HepG2 (cell line): ENCODE data around the gene TPRN. TPM values are rescaled to one million over a fixed set of nuclear protein-coding genes. Genes with fewer than 3 reads are reported as not detected.

Experiments used
- BCLAF1 ChIP-seq: fragments of 450-650 bp; IDR thresholded peaks from 2 replicates; pipeline ENCODE4 v1.6.1; 2017; ENCODE audit warnings: mild to moderate bottlenecking
- DMAP1 ChIP-seq: IDR thresholded peaks from 2 replicates; pipeline ENCODE4 v1.6.1; 2016
- FOXA3 ChIP-seq: IDR thresholded peaks from 2 replicates; pipeline ENCODE4 v1.6.1; 2016; ENCODE audit warnings: missing genetic modification reagents, missing compliant biosample characterization
- FOXP4 ChIP-seq: sonication (generic); formaldehyde crosslinking; IDR thresholded peaks from 2 replicates; pipeline ENCODE4 v1.4.0; 2020; ENCODE audit warnings: missing genetic modification reagents
- PAXIP1 ChIP-seq: sonication (generic); formaldehyde crosslinking; conservative IDR thresholded peaks from 2 replicates; pipeline ENCODE4 v1.4.0; 2020; ENCODE audit warnings: mild to moderate bottlenecking, missing genetic modification reagents, moderate library complexity
- PHF20 ChIP-seq: sonication (generic); formaldehyde crosslinking; IDR thresholded peaks from 2 replicates; pipeline ENCODE4 v1.5.0; 2020; ENCODE audit warnings: mild to moderate bottlenecking, missing genetic modification reagents
- WIZ ChIP-seq: sonication (generic); formaldehyde crosslinking; IDR thresholded peaks from 2 replicates; pipeline ENCODE4 v1.5.1; 2020; ENCODE audit warnings: mild to moderate bottlenecking, missing genetic modification reagents
- ZMAT3 ChIP-seq: sonication (generic); formaldehyde crosslinking; conservative IDR thresholded peaks from 2 replicates; pipeline ENCODE4 v1.7.0; 2021; ENCODE audit warnings: missing genetic modification reagents
- ZMYM3 ChIP-seq: sonication (generic); formaldehyde crosslinking; IDR thresholded peaks from 2 replicates; pipeline ENCODE4 v1.5.1; 2020; ENCODE audit warnings: mild to moderate bottlenecking, missing genetic modification reagents
- ZNF20 ChIP-seq: sonication (generic); formaldehyde crosslinking; IDR thresholded peaks from 2 replicates; pipeline ENCODE4 v1.4.0; 2020; ENCODE audit warnings: mild to moderate bottlenecking, moderate library complexity, missing genetic modification reagents
- ZNF839 ChIP-seq: sonication (generic); formaldehyde crosslinking; IDR thresholded peaks from 2 replicates; pipeline ENCODE4 v1.4.0; 2020; ENCODE audit warnings: missing genetic modification reagents, mild to moderate bottlenecking, borderline replicate concordance
- polyA plus RNA-seq, 8 experiments: library from polyadenylated mRNA; depleted of rRNA in 3 of 8; stranded (reverse) in 7 of 8; unstranded in 1 of 8; fragments of >200 nt; fragmentation: Illumina TruSeq in 4 of 8; extraction: Trizol in 4 of 8; gene quantifications; 2 replicates each; pipeline versions ENCODE4 v1.2.1 to v1.2.3, GENCODE V29; 2011 to 2016; ENCODE audit warnings: low read depth in 4 of 8, missing spikeins in 1 of 8, mixed read lengths in 1 of 8; ENCODE audit not compliant: insufficient read depth in 1 of 8
- total RNA-seq, 5 experiments: library from RNA; depleted of rRNA; stranded (reverse); fragments of >200 nt; fragmentation: Illumina TruSeq; extraction: Trizol; gene quantifications; 2 replicates each; pipeline ENCODE4 v1.2.3, GENCODE V29; 2016; ENCODE audit warnings: low read depth in 1 of 5
- TF ChIP-seq, protein P1 (sequence below): sonication (generic); formaldehyde crosslinking; IDR thresholded peaks from 2 replicates; pipeline ENCODE4 v1.4.0; 2020; ENCODE audit warnings: missing genetic modification reagents
- TF ChIP-seq, protein P2 (sequence below): sonication (generic); formaldehyde crosslinking; IDR thresholded peaks from 2 replicates; pipeline ENCODE4 v1.4.0; 2020; ENCODE audit warnings: missing genetic modification reagents

The TPRN gene
- total and polyA plus RNA-seq, 2 of the 13 experiments (the other 11 are each of a cell fraction or from before 2014, with no cell fraction given) = 10.1 to 19.2 TPM

GRCh38 chr9:137235424-137236237 is 35.1 kb upstream of the TPRN start (continued):
- no peak for TF ChIP-seq BCLAF1
- TF ChIP-seq WIZ (CRISPR knock-in tag) = no peak
- TF ChIP-seq ZNF20 (CRISPR knock-in tag) = no peak
- TF ChIP-seq ZMAT3 (CRISPR knock-in tag) = peak; percentile 78; the same call in 1 of the 2 replicates
- peak; percentile 83 for TF ChIP-seq ZMYM3 (CRISPR knock-in tag)
- TF ChIP-seq FOXA3 (CRISPR knock-in tag) = peak; percentile 34; the same call in 1 of the 2 replicates
- TF ChIP-seq, protein P1, sequence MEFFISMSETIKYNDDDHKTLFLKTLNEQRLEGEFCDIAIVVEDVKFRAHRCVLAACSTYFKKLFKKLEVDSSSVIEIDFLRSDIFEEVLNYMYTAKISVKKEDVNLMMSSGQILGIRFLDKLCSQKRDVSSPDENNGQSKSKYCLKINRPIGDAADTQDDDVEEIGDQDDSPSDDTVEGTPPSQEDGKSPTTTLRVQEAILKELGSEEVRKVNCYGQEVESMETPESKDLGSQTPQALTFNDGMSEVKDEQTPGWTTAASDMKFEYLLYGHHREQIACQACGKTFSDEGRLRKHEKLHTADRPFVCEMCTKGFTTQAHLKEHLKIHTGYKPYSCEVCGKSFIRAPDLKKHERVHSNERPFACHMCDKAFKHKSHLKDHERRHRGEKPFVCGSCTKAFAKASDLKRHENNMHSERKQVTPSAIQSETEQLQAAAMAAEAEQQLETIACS (CRISPR knock-in tag) = no peak
- TF ChIP-seq, protein P2, sequence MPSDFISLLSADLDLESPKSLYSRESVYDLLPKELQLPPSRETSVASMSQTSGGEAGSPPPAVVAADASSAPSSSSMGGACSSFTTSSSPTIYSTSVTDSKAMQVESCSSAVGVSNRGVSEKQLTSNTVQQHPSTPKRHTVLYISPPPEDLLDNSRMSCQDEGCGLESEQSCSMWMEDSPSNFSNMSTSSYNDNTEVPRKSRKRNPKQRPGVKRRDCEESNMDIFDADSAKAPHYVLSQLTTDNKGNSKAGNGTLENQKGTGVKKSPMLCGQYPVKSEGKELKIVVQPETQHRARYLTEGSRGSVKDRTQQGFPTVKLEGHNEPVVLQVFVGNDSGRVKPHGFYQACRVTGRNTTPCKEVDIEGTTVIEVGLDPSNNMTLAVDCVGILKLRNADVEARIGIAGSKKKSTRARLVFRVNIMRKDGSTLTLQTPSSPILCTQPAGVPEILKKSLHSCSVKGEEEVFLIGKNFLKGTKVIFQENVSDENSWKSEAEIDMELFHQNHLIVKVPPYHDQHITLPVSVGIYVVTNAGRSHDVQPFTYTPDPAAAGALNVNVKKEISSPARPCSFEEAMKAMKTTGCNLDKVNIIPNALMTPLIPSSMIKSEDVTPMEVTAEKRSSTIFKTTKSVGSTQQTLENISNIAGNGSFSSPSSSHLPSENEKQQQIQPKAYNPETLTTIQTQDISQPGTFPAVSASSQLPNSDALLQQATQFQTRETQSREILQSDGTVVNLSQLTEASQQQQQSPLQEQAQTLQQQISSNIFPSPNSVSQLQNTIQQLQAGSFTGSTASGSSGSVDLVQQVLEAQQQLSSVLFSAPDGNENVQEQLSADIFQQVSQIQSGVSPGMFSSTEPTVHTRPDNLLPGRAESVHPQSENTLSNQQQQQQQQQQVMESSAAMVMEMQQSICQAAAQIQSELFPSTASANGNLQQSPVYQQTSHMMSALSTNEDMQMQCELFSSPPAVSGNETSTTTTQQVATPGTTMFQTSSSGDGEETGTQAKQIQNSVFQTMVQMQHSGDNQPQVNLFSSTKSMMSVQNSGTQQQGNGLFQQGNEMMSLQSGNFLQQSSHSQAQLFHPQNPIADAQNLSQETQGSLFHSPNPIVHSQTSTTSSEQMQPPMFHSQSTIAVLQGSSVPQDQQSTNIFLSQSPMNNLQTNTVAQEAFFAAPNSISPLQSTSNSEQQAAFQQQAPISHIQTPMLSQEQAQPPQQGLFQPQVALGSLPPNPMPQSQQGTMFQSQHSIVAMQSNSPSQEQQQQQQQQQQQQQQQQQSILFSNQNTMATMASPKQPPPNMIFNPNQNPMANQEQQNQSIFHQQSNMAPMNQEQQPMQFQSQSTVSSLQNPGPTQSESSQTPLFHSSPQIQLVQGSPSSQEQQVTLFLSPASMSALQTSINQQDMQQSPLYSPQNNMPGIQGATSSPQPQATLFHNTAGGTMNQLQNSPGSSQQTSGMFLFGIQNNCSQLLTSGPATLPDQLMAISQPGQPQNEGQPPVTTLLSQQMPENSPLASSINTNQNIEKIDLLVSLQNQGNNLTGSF (CRISPR knock-in tag) = no peak
- TF ChIP-seq FOXP4 (CRISPR knock-in tag) = 0 out of 2 replicates have a peak, but pooled peaks have one; percentile 11
- no peak for TF ChIP-seq DMAP1 (CRISPR knock-in tag)
- no peak; the same call in 1 of the 2 replicates for TF ChIP-seq PHF20 (CRISPR knock-in tag)
- peak; percentile 28; the same call in 1 of the 2 replicates for TF ChIP-seq PAXIP1
- no peak for TF ChIP-seq ZNF839 (CRISPR knock-in tag)
